ENCODE results near the gene ST3GAL6.

ST3GAL6 gene

GRCh38 chr3:98739266-98739665 lies 23.9 kb upstream of the ST3GAL6 start:
- no peak for DNase-seq

GRCh38 chr3:98740324-98740723 lies 22.8 kb upstream of the ST3GAL6 start:
- no peak for DNase-seq

- DNase-seq, result no peak
Observed at GRCh38 chr3:98741121-98741716, 21.9 kb upstream of the ST3GAL6 start.

GRCh38 chr3:98743071-98743470 lies 20.1 kb upstream of the ST3GAL6 start:
- no peak for DNase-seq

- no peak for DNase-seq
Observed at GRCh38 chr3:98744283-98744682, 18.9 kb upstream of the ST3GAL6 start.

- DNase-seq, result no peak
Observed at GRCh38 chr3:98745718-98746117, 17.4 kb upstream of the ST3GAL6 start.

GRCh38 chr3:98746122-98746521 lies 17.0 kb upstream of the ST3GAL6 start:
- DNase-seq, result no peak

- no peak for DNase-seq
Observed at GRCh38 chr3:98746882-98747281, 16.3 kb upstream of the ST3GAL6 start.

- DNase-seq, result no peak
Observed at GRCh38 chr3:98750276-98750919, 12.7 kb upstream of the ST3GAL6 start.

- no peak for DNase-seq
Observed at GRCh38 chr3:98754483-98754882, 8.7 kb upstream of the ST3GAL6 start.

- DNase-seq, result no peak
Observed at GRCh38 chr3:98755601-98756000, 7.5 kb upstream of the ST3GAL6 start.

- no peak for DNase-seq
Observed at GRCh38 chr3:98759629-98760028, 3.5 kb upstream of the ST3GAL6 start.

GRCh38 chr3:98761643-98762229 lies 1.4 kb upstream of the ST3GAL6 start:
- DNase-seq, result no peak

- no peak for DNase-seq
Observed at GRCh38 chr3:98763819-98764418, 779 bp downstream of the ST3GAL6 start.

- peak in 1 of 56 donors; percentile 16 for DNase-seq
Observed at GRCh38 chr3:98764472-98764884, 1.3 kb downstream of the ST3GAL6 start.

- DNase-seq, result no peak
Observed at GRCh38 chr3:98765721-98766120, 2.6 kb downstream of the ST3GAL6 start.

- no peak for DNase-seq
Observed at GRCh38 chr3:98766924-98767323, 3.8 kb downstream of the ST3GAL6 start.

- DNase-seq, result no peak
Observed at GRCh38 chr3:98768961-98769360, 5.8 kb downstream of the ST3GAL6 start.

- no peak for DNase-seq
Observed at GRCh38 chr3:98769448-98769847, 6.3 kb downstream of the ST3GAL6 start.

- DNase-seq, result peak in 24 of 56 donors; percentile 5 to 68 (median 30)
Observed at GRCh38 chr3:98770261-98771039, 7.3 kb downstream of the ST3GAL6 start.

- DNase-seq, result no peak
Observed at GRCh38 chr3:98772022-98772421, 8.9 kb downstream of the ST3GAL6 start.

Data from amygdala (tissue), 56 donors.